Ascending aorta (tissue), 2 donors: ENCODE measurements around the gene TRIM63. TPM values are rescaled to one million over a fixed set of nuclear protein-coding genes. Genes with fewer than 3 reads are reported as not detected.

ENCODE experiments used
- DNase-seq, 2 donors: peaks; one replicate each; pipeline ENCODE4 v3.0.0-alpha.2; 2019; ENCODE audit warnings: low spot score in 2 of 2
- H3K27ac ChIP-seq, 2 donors: fragments of 200-600 bp; sonication (generic); one replicate each; pipeline ENCODE4 v1.5.1; 2016 to 2017; ENCODE audit warnings: mild to moderate bottlenecking in 1 of 2
- H3K27me3 ChIP-seq: fragments of 200-600 bp; sonication (generic); one replicate; pipeline ENCODE4 v1.5.1; 2017
- H3K36me3 ChIP-seq, 2 donors: fragments of 200-600 bp; sonication (generic); one replicate each; pipeline ENCODE4 v1.5.1; 2016
- H3K4me1 ChIP-seq, 2 donors: fragments of 200-600 bp; sonication (generic); one replicate each; pipeline ENCODE4 v1.5.1; 2016 to 2017; ENCODE audit warnings: mild to moderate bottlenecking in 1 of 2
- H3K4me3 ChIP-seq, 2 donors: fragments of 200-600 bp; sonication (generic); one replicate each; pipeline ENCODE4 v1.5.1; 2016 to 2017; ENCODE audit warnings: mild to moderate bottlenecking in 1 of 2
- H3K9me3 ChIP-seq, 2 donors: fragments of 200-600 bp; sonication (generic); one replicate each; pipeline ENCODE4 v1.5.1; 2016
- intact Hi-C: fragments of 100-400 bp; cut with DNase I; formaldehyde crosslinking; loops from one replicate; pipeline ENCODE4 v1.15.1; 2023
- total RNA-seq: library from RNA; depleted of rRNA; stranded (reverse); fragments of >200 nt; gene quantifications from one replicate; pipeline ENCODE4 v1.1.0, GENCODE V29; 2016
- TF ChIP-seq, protein P1 (sequence below), 3 experiments: fragments of 200-600 bp in 2 of 3; fragments of 450-650 bp in 1 of 3; sonication (generic) in 2 of 3; IDR thresholded peaks; one replicate each; pipeline ENCODE4 v1.5.1; 2016 to 2019; ENCODE audit warnings: antibody characterized with exemption in 3 of 3, mild to moderate bottlenecking in 1 of 3, moderate library complexity in 1 of 3

Gene TRIM63
- total RNA-seq, 1 donor from 2014 or later, result not detected

- H3K27ac ChIP-seq, result no peak overlapping the region
- H3K4me1 ChIP-seq, result no peaks in the 10 kb centered on the region
- H3K9me3 ChIP-seq, result no peaks in the 10 kb centered on the region
- no peak overlapping the region for H3K4me3 ChIP-seq
- DNase-seq, result no peak
- H3K36me3 ChIP-seq, result no peaks in the 10 kb centered on the region
- TF ChIP-seq, protein P1, sequence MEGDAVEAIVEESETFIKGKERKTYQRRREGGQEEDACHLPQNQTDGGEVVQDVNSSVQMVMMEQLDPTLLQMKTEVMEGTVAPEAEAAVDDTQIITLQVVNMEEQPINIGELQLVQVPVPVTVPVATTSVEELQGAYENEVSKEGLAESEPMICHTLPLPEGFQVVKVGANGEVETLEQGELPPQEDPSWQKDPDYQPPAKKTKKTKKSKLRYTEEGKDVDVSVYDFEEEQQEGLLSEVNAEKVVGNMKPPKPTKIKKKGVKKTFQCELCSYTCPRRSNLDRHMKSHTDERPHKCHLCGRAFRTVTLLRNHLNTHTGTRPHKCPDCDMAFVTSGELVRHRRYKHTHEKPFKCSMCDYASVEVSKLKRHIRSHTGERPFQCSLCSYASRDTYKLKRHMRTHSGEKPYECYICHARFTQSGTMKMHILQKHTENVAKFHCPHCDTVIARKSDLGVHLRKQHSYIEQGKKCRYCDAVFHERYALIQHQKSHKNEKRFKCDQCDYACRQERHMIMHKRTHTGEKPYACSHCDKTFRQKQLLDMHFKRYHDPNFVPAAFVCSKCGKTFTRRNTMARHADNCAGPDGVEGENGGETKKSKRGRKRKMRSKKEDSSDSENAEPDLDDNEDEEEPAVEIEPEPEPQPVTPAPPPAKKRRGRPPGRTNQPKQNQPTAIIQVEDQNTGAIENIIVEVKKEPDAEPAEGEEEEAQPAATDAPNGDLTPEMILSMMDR (IDR thresholded peaks at IDR 0.05), result no peak
- intact Hi-C loops, result no loop called here
- no peaks in the 10 kb centered on the region for H3K27me3 ChIP-seq
Measured at GRCh38 chr1:26092422-26092821, 25.0 kb upstream of the TRIM63 start.

DNA sequence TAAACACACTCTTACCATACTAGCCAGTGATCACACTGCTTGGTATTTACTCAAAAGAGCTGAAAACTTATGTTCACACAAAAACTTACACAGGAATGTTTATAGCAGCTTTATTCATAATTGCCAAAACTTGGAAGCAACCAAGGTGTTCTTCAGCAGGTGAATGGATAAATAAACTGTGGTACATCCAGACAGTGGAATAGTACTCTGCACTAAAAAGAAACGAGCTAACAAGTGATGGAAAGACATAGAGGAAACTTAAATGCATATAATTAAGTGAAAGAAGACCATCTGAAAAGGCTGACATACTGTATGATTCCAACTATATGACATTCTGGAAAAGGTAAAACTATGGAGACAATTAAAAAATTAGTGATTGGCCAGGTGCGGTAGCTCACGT is 23.5 kb upstream of the TRIM63 start:
- no peak for DNase-seq
- Histone ChIP-seq H3K4me1 (no peaks in the 10 kb centered on the region), H3K9me3 (no peaks in the 10 kb centered on the region), H3K36me3 (no peaks in the 10 kb centered on the region), H3K27ac (no peak overlapping the region), H3K27me3 (no peaks in the 10 kb centered on the region), H3K4me3 (no peak overlapping the region)
- intact Hi-C loops, result no loop called here
- TF ChIP-seq, protein P1 (IDR thresholded peaks at IDR 0.05), result no peak

DNA sequence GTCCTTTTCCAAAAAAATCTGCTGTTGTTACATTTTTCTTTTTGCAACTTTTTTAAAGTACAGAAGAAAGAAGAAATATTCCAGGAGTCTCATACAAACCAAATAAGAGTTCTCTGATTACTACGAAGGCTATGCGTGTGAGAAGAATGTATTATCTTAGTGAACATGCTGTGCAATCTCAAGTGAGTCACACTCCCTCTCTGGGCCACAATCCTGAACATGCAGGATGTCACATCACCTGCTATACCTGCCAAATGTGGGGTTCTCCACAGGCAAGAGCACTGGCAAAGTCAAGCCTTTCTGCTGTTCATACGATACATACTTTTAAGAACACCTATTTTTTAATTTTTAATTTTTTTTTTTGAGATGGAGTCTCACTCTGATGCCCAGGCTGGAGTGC is 21.7 kb upstream of the TRIM63 start:
- no peak overlapping the region for H3K27ac ChIP-seq
- DNase-seq, result no peak
- no peaks in the 10 kb centered on the region for H3K36me3 ChIP-seq
- TF ChIP-seq, protein P1 (IDR thresholded peaks at IDR 0.05), result no peak
- no peaks in the 10 kb centered on the region for H3K4me1 ChIP-seq
- intact Hi-C loops, result no loop called here
- no peaks in the 10 kb centered on the region for H3K27me3 ChIP-seq
- H3K4me3 ChIP-seq, result no peak overlapping the region
- H3K9me3 ChIP-seq, result no peaks in the 10 kb centered on the region

- H3K9me3 ChIP-seq, result no peaks in the 10 kb centered on the region
- H3K4me3 ChIP-seq, result no peak overlapping the region
- intact Hi-C loops, result no loop called here
- no peaks in the 10 kb centered on the region for H3K4me1 ChIP-seq
- H3K36me3 ChIP-seq, result no peaks in the 10 kb centered on the region
- no peak overlapping the region for H3K27ac ChIP-seq
- TF ChIP-seq, protein P1 (IDR thresholded peaks at IDR 0.05), result no peak
- DNase-seq, result no peak
- H3K27me3 ChIP-seq, result no peaks in the 10 kb centered on the region
Measured at GRCh38 chr1:26084844-26085243, 17.4 kb upstream of the TRIM63 start.

DNA sequence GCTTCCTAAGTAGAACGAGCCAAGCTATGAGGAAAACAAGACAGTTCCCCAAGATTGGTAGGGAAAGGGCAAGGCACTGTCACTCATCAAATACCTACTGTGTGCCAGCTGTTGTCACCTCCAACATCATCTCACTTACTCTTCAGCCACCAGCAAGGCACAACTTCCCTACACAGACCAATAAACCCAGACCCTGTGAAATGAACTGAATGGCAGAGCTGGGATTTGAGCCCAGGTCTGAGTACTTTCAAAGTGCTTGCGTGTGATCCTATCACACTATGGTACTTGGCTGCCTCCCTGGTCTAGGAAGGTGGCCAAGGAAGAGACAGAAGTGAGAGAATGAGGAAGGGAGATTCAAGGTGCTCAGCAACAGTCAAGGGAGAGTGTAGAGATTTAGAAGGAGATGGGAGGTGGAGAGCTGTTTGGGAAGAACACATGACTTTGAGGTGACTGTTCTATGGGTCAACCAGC is 16.7 kb upstream of the TRIM63 start:
- H3K36me3 ChIP-seq, result no peaks in the 10 kb centered on the region
- no peaks in the 10 kb centered on the region for H3K9me3 ChIP-seq
- intact Hi-C loops, result no loop called here
- H3K4me1 ChIP-seq, result no peaks in the 10 kb centered on the region
- no peaks in the 10 kb centered on the region for H3K27me3 ChIP-seq
- TF ChIP-seq, protein P1 (IDR thresholded peaks at IDR 0.05), result no peak
- DNase-seq, result no peak
- no peak overlapping the region for H3K27ac ChIP-seq
- no peak overlapping the region for H3K4me3 ChIP-seq

DNA sequence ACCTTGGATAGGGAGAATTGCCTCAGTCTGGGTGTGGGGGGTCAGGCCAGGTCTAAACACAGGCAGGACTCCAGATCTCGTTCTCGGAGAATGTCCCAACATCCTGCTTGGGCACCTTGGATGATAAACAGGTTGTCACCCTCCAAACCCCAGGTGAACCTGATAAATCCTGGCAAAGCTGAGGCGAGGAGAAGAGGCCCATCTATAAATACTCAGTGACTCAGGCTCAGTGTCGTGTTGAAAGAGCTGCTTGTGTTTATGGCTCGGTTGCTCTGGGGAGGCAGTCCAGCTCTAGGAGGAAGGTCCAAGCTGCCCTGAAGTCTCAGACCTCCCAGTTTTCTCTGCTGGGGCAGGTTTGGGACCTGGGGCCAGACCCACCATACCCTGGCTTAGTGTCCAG is 15.8 kb upstream of the TRIM63 start:
- DNase-seq, result no peak
- Histone ChIP-seq H3K27me3 (no peaks in the 10 kb centered on the region), H3K36me3 (no peaks in the 10 kb centered on the region), H3K27ac (no peak overlapping the region), H3K4me1 (no peaks in the 10 kb centered on the region), H3K4me3 (no peak overlapping the region), H3K9me3 (no peaks in the 10 kb centered on the region)
- TF ChIP-seq, protein P1 (IDR thresholded peaks at IDR 0.05), result no peak
- intact Hi-C loops, result no loop called here
